ENCODE results near the gene SPHK2.

DNA sequence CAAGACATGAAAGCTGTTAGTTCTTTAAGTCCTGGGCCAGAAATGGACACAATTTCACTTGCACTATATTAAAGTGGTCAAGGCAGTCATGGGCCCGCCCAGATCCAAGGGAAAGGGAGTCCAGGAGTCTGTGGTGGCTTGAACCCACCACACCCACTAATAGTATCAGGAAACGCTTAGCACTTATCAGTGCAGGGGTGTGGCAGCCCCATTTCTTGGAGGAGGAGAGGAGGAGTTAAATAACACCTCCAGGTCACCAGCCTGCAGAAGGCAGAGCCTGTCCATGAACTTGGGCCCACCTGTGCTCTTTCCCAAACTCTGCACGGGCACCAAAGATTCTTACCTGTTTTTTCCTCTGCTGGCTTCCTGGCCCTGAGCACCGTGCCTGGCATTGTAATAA is 58.9 kb downstream of the SPHK2 start:
- TF ChIP-seq ZNF274 (IDR thresholded peaks at IDR 0.05; ENCODE audit: low read depth, low read length) (no peak), YY1 (IDR thresholded peaks at IDR 0.05; ENCODE audit: insufficient read depth, insufficient read length) (no peak), SUZ12 (IDR thresholded peaks at IDR 0.05; ENCODE audit: extremely low read depth, insufficient read depth, insufficient read length) (no peak)
